ENCODE results near the gene C1QL4. TPM values are rescaled to one million over a fixed set of nuclear protein-coding genes. Genes with fewer than 3 reads are reported as not detected.
A peak's percentile ranks its signal among the peaks of the same experiment; 100 is the strongest.
"Not testable (repeated sequence)": the region's sequence is repeated elsewhere in the genome, so short reads cannot be mapped to it uniquely, and the experiment has no call there.

The C1QL4 gene
- total RNA-seq, 1 experiment from 2014 or later: 2.6 TPM

DNA sequence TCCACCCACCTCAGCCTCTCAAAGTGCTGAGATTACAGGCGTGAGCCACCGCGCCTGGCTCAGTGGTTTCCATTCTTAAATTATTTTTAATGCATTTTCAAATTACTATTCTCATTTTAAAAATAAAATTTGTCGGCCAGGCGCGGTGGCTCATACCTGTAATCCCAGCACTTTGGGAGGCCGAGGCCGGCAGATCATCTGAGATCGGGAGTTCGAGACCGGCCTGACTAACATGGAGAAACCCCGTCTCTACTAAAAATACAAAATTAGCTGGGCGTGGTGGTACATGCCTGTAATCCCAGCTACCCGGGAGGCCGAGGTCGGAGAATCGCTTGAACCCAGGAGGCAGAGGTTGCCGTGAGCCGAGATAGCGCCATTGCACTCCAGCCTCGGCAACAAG is 3.2 kb downstream of the C1QL4 start:
- DNase-seq (ENCODE audit: low spot score): not testable (repeated sequence)

DNA sequence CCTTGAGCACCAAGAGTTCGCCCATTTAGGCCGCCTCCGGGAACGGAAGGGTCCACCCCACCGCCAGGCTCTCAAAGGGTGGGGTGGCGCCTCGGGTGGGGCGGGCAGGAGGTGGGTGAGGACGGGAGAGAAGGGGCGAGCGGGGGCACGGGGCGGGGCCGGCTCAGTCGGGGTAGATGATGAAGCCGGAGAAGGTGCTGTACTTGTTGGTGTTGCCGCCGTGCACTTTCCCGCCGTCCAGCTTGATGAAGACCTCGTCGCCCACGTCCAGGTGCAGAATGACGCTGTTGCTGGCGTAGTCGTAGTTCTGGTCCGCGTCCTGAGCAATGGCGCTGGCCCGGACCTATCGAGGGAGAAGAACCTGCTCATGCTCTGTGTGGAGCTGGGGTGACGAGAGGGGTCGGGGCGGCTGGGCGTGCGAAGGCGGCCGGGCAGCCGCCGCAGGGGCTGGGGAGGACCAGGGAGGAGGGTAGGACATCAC is 4.1 kb downstream of the C1QL4 start:
- no peak for DNase-seq (ENCODE audit: low spot score)

DNA sequence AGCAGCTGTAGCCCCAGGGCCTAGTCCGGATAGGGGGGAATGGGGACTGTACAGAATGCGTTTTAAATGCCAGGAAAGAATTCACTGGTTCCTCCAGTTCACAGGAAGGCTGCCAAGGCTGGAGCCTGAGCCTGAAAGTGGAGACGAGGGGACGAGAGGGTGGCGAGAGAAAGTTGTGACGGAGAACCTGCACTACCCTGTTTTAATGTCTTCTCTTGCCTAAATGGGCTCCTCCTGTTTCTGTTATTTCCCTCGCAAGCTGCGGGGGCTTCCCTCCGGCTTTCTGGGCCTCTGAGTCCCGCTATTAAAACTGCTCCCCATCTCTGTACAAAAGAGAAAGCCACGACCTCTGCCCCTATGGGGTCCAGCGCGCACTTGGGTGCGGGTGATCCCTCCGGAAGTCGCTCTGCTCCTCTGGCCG is 4.5 kb downstream of the C1QL4 start:
- no peak for DNase-seq (ENCODE audit: low spot score)

GRCh38 chr12:49331380-49332222 is 5.4 kb downstream of the C1QL4 start:
- DNase-seq (ENCODE audit: low spot score): peak; percentile 56

DNA sequence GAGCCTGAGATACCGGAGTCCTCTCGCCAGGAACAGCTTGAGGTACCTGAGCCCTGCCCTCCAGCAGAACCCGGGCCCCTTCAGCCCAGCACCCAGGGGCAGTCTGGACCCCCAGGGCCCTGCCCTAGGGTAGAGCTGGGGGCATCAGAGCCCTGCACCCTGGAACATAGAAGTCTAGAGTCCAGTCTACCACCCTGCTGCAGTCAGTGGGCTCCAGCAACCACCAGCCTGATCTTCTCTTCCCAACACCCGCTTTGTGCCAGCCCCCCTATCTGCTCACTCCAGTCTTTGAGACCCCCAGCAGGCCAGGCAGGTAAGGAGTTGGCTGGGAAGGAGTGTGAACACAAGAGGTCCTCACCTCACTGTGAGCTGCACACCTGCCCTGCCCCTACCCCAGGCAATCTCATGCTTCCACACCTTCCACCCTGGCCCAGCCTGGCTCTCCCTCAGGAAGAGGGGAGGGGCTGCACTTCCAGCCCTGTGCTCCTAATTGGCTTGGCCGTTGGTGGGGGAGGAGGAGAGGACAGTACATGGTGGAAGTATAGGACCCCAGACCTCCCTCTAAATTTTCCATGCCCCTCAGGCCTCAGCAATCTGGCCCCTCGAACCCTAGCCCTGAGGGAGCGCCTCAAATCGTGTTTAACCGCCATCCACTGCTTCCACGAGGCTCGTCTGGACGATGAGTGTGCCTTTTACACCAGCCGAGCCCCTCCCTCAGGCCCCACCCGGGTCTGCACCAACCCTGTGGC is 6.2 kb downstream of the C1QL4 start:
- no peak for DNase-seq (ENCODE audit: low spot score)

DNA sequence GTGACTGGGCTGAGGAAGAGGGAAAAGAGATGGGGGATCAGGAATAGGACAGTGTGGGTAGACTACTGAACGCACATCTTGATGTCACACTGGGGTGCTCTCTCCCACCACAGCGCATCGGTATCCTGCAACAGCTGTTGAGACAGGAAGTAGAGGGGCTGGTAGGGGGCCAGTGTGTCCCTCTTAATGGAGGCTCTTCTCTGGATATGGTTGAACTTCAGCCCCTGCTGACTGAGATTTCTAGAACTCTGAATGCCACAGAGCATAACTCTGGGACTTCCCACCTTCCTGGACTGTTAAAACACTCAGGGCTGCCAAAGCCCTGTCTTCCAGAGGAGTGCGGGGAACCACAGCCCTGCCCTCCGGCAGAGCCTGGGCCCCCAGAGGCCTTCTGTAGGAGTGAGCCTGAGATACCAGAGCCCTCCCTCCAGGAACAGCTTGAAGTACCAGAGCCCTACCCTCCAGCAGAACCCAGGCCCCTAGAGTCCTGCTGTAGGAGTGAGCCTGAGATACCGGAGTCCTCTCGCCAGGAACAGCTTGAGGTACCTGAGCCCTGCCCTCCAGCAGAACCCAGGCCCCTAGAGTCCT is 6.9 kb downstream of the C1QL4 start:
- DNase-seq (ENCODE audit: low spot score): no peak

GRCh38 chr12:49328816-49329215 is 8.2 kb downstream of the C1QL4 start:
- no peak for DNase-seq (ENCODE audit: low spot score)

- no peak for DNase-seq (ENCODE audit: low spot score)
These were observed 9.1 kb downstream of the C1QL4 start for GRCh38 chr12:49327887-49328286.

DNA sequence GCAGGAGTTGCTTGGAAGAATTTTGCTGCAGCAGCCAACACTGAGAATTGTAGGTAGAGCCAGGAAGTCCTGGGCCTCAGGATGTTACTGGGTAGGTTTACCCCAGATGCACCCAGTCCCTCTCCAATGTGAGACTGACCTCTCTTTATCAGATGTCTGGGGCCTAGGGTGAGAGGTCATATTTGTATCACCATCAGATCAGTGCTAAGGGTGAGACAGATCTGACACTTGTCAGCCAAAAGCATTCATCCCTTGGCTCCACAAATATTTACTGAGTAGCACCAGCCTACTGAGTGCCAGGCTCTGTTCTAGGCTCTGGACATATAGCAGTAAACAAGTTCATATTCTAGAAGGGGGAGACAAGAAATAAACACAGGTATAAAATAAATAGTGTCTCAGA is 9.6 kb downstream of the C1QL4 start:
- DNase-seq (ENCODE audit: low spot score): no peak

GRCh38 chr12:49325606-49326005 is 11.4 kb downstream of the C1QL4 start:
- no peak for DNase-seq (ENCODE audit: low spot score)

GRCh38 chr12:49323524-49324097 is 13.4 kb downstream of the C1QL4 start:
- DNase-seq (ENCODE audit: low spot score): no peak

DNA sequence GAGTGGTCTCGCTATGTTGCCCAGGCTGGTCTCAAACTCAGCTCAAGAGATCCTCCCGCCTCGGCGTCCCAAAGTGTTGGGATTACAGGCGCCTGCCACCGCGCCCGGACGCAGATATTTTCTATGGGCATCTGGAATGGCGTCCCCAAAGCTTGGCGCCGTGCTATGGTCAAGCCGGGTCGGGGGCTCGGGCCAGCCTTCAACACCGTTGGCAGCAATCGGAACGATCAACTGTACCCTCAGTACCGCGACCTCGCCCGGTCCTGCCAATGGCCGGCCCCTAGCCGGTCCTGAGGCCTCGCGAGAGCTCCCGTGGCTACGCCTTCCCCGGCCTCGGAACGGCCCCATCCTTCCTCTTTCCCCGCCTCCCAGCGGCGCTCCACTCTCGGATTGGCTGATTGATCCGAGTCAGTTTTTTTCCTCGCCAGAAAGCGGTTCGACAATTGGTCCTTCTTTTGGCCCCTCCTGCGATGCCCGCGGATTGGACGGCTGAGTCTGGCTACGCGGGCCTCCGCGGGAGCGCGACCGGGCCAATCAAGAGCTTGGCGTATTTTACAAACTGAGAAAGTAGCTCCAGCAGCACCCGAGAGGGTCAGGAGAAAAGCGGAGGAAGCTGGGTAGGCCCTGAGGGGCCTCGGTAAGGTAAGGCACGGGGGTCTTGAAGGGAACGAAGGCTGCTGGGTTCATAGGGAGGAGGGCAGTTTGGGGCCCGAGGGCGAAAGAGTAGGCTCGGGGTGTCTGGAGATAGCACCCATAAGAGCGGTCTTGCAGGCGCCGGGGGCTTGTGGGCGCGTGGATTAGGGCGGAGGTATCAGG is 14.1 kb downstream of the C1QL4 start, which contains the start of gene TROAP:
TROAP (plus strand) TSS at position 548 of the 816 bp plus-strand sequence. CDS start 354 bp downstream, outside the sequence.
- DNase-seq (ENCODE audit: low spot score): peak; percentile 96

DNA sequence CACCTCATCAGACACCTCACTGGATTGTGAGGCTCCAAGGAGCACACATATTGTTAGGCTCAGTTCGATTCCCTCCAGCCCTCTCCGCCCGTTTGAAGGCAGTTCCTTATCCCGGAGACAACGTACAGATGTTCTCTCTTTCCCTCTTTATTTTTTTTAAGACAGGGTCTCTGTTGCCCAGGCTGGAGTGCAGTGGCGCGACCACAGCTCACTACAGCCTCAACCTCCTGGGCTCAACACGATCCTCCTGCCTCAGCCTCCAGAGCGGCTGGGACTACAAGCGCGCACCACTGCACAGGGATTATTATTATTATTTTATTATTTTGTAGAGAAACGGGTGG is 14.7 kb downstream of the C1QL4 start:
- DNase-seq (ENCODE audit: low spot score): no peak

DNA sequence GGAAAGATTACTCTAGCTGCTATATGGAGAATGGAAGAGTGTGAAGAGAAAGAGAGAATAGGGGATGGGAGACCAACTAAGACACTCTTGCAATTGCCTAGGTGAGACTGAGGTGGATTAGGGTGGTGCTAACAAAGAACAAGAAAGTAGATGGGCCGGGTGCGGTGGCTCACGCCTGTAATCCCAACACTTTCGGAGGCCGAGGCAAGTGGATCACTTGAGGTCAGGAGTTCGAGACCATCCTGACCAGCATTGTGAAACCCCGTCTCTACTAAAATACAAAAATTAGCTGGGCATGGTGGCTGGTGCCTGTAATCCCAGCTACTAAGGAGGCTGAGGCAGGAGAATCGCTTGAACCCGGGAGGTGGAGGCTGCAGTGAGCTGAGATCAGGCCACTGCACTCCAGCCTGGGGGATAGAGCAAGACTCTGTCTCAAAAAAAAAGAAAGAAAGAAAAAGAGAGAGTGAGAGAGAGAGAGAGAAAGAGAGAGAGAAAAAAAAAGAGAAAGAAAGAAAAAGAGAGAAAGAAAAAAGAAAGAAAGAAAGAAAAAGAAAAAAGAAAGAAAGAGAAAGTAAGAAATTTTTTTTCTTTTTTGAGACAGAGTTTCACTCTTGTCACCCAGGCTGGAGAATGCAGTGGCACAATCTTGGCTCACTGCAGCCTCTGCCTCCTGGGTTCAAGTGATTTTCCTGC is 16.4 kb downstream of the C1QL4 start:
- DNase-seq (ENCODE audit: low spot score): not testable (repeated sequence)

GRCh38 chr12:49317118-49317517 is 19.9 kb downstream of the C1QL4 start:
- DNase-seq (ENCODE audit: low spot score): not testable (repeated sequence)

DNA sequence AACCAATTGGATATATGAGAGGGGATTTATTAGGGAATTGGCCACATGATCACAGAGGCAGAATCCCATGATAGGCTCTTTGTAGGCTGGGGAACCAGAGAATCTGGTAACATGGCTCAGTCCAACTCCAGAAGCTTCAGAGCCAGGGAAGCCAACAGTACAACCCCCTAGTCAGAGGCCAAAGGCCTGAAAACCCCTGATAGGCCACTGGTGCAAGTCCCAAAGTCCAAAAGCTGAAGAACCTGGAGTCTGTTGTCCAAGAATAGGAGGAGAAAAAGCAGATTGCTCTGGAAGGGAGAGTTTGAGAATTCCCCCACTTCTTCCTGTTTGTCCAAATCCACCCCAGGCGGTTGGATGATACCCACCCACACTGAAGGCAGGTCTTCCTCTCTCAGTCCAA is 22.2 kb downstream of the C1QL4 start:
- no peak for DNase-seq (ENCODE audit: low spot score)

DNA sequence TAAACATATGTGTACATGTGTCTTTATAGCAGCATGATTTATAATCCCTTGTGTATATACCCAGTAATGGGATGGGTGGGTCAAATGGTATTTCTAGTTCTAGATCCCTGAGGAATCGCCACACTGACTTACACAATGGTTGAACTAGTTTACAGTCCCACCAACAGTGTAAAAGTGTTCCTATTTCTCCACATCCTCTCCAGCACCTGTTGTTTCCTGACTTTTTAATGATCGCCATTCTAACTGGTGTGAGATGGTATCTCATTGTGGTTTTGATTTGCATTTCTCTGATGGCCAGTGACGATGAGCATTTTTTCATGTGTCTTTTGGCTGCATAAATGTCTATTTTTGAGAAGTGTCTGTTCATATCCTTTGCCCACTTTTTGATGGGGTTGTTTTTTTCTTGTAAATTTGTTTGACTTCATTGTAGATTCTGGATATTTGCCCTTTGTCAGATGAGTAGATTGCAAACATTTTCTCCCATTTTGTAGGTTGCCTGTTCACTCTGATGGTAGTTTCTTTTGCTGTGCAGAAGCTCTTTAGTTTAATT is 26.5 kb downstream of the C1QL4 start:
- not testable (repeated sequence) for DNase-seq (ENCODE audit: low spot score)

GRCh38 chr12:49309386-49309785 is 27.6 kb downstream of the C1QL4 start:
- DNase-seq (ENCODE audit: low spot score): no peak

GRCh38 chr12:49305762-49306510 is 31.1 kb downstream of the C1QL4 start:
- no peak for DNase-seq (ENCODE audit: low spot score)

GRCh38 chr12:49304161-49304560 is 32.8 kb downstream of the C1QL4 start:
- no peak for DNase-seq (ENCODE audit: low spot score)
